Calu3 (cell line): ENCODE measurements around the gene TENM4. TPM values are rescaled to one million over a fixed set of nuclear protein-coding genes. Genes with fewer than 3 reads are reported as not detected.

Experiments used
- BruUV-seq: library from RNA; stranded (reverse); fragments of 400-500 nt; replicated peaks from 2 replicates; lab custom pipeline; 2021; lab: Mats Ljungman, UMichigan
- CTCF ChIA-PET: fragments of 300-600 bp; sonication (Branson Sonifier 250); formaldehyde crosslinking; loops from one replicate; lab custom pipeline; 2022; ENCODE audit warnings: antibody characterized with exemption; lab: Charles Lee
- DNase-seq: peaks from one replicate; pipeline ENCODE4 v3.0.0; 2022
- H3K27ac Mint-ChIP-seq: one replicate; pipeline ENCODE4 v1.8.0; 2022; ENCODE audit warnings: mixed read lengths; ENCODE audit not compliant: unreplicated experiment
- H3K27me3 Mint-ChIP-seq: one replicate; pipeline ENCODE4 v1.8.0; 2022; ENCODE audit warnings: mixed read lengths; ENCODE audit not compliant: unreplicated experiment
- H3K36me3 Mint-ChIP-seq: one replicate; pipeline ENCODE4 v1.8.0; 2022; ENCODE audit warnings: mild to moderate bottlenecking, moderate library complexity, mixed read lengths; ENCODE audit not compliant: insufficient read depth, unreplicated experiment
- H3K4me1 Mint-ChIP-seq: one replicate; pipeline ENCODE4 v1.8.0; 2022; ENCODE audit warnings: mild to moderate bottlenecking, low read depth, mixed read lengths; ENCODE audit not compliant: unreplicated experiment
- H3K4me3 Mint-ChIP-seq: one replicate; pipeline ENCODE4 v1.8.0; 2022; ENCODE audit warnings: mild to moderate bottlenecking, low read depth, moderate library complexity, mixed read lengths; ENCODE audit not compliant: unreplicated experiment
- H3K9me3 Mint-ChIP-seq: one replicate; pipeline ENCODE4 v1.8.0; 2022; ENCODE audit warnings: low read depth, mixed read lengths; ENCODE audit not compliant: unreplicated experiment
- intact Hi-C: fragments of 100-400 bp; cut with micrococcal nuclease; formaldehyde crosslinking; loops from one replicate; pipeline ENCODE4 v1.10.0; 2022; ENCODE audit not compliant: unreplicated experiment
- total RNA-seq: library from RNA; stranded (reverse); gene quantifications from 2 replicates; pipeline ENCODE4 v1.2.3, GENCODE V29; 2022
- TF ChIP-seq, protein P1 (sequence below): fragments of 200-600 bp; IDR thresholded peaks from one replicate; pipeline ENCODE4 v1.8.0; 2022; ENCODE audit warnings: antibody characterized with exemption; ENCODE audit not compliant: unreplicated experiment

Gene TENM4
- total RNA-seq, 1 experiment from 2014 or later = not detected

DNA sequence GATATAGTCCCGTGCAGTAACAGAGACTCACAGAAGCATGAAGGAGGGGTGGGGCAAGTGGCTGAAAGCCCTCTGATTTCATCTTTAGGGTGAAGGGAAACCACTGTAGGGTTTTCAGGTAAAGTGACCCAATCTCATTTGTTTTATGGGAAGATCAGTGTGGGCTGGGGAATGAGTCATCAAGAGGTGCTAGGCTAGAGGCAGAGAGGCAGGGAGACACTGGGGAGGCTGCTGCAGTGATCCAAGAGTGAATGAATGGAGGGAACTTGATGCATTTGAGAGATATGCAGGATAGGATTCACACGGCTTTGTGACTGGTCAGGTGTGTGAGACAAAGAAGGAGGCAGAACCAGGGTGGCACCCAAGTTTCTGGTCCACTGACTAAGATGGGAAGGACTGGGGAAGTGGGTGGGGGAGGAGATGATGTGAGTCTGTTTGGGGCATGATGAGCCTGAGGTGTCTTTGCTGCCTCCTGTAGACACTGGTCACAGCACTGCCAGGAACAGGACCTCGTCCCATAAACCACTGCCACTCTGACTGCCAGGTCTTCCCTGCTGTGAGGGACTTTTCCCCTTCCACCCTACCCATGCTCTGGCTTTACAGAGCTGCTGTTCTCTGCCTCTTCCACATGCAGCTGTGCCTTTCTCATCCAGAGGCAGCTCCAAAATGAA is 239.0 kb downstream of the TENM4 start:
- no TSS peak for BruUV-seq
- DNase-seq = no peak
- Mint-ChIP-seq H3K4me3 (no peak overlapping the region), H3K4me1 (no peaks in the 10 kb centered on the region), H3K9me3 (peaks cover 6% of the 10 kb centered on the region), H3K27me3 (peaks cover 11% of the 10 kb centered on the region), H3K36me3 (no peaks in the 10 kb centered on the region), H3K27ac (no peak overlapping the region)
- intact Hi-C loops = no loop called here
- CTCF ChIA-PET = no interaction called here
- TF ChIP-seq, protein P1, sequence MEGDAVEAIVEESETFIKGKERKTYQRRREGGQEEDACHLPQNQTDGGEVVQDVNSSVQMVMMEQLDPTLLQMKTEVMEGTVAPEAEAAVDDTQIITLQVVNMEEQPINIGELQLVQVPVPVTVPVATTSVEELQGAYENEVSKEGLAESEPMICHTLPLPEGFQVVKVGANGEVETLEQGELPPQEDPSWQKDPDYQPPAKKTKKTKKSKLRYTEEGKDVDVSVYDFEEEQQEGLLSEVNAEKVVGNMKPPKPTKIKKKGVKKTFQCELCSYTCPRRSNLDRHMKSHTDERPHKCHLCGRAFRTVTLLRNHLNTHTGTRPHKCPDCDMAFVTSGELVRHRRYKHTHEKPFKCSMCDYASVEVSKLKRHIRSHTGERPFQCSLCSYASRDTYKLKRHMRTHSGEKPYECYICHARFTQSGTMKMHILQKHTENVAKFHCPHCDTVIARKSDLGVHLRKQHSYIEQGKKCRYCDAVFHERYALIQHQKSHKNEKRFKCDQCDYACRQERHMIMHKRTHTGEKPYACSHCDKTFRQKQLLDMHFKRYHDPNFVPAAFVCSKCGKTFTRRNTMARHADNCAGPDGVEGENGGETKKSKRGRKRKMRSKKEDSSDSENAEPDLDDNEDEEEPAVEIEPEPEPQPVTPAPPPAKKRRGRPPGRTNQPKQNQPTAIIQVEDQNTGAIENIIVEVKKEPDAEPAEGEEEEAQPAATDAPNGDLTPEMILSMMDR = no peak

DNA sequence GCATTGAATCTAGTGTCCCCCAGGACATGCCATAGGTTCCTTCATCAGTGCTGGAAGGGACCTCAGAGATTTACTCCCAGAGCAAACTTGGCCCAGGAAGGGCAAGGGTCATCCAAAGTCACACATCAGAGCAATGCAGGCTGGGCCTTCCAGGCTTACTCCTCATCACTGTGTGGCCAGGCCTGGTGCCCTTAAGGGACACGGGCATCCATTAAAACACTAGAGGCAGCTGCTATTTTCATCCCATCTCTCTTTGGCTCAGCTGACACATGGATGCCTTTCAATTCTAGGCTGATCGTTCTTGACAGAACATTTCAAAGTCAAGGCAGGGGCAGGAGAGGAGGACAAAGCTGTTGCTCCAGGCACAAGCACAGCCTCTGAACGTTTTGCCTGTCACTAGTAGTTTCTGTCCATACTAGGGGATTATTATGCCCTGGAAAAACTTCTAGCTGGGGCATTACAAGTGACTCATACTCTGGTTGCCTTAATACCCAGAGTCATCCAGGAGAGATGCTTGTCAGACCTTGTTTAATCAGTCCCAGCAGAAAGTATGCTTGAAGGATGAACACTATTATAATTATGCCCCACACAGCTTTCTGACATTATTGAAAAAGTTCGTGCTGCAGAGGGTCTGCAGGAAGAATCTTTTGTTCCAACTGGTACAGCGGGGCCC is 240.3 kb downstream of the TENM4 start:
- Mint-ChIP-seq H3K27me3 (peaks cover 11% of the 10 kb centered on the region), H3K36me3 (no peaks in the 10 kb centered on the region), H3K4me1 (no peaks in the 10 kb centered on the region), H3K27ac (no peak overlapping the region), H3K9me3 (peaks cover 9% of the 10 kb centered on the region), H3K4me3 (no peak overlapping the region)
- BruUV-seq = no TSS peak
- TF ChIP-seq, protein P1 = no peak
- CTCF ChIA-PET = no interaction called here
- intact Hi-C loops = no loop called here
- DNase-seq = no peak

DNA sequence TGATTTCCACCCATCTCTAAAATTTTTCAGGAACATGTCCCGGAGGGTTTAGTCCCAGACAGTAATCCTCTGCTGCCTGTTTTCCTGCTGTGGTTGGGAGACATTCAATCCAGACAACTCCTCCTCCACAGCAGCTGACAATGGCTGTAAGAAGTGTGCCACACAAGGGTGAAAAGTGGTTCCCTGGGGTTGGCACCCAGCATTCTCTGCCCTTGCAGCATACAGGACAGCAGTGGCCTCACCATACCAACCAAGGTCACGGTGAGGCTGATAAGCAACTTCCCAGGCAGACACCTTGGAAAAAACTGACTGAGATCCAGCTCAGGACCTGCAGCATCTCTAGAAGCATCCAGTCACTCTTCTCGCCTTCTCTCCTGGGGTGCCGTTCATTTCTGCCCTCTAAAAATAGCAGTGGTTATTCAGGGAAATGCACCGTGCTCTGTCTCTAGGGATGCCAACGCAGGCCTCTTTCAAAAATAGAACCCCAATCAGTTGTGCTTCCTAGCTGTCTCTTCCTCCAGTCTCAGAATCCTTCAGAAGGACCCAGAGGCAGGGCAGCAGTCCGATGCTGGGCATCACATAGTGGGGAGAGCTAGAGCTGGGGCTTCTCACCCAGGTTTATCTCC is 241.0 kb downstream of the TENM4 start:
- no peaks in the 10 kb centered on the region for H3K36me3 Mint-ChIP-seq
- CTCF ChIA-PET = no interaction called here
- H3K27ac Mint-ChIP-seq = no peak overlapping the region
- H3K9me3 Mint-ChIP-seq = peaks cover 9% of the 10 kb centered on the region
- TF ChIP-seq, protein P1 = no peak
- peaks cover 11% of the 10 kb centered on the region for H3K27me3 Mint-ChIP-seq
- intact Hi-C loops = no loop called here
- DNase-seq = no peak
- no peak overlapping the region for H3K4me3 Mint-ChIP-seq
- no TSS peak for BruUV-seq
- H3K4me1 Mint-ChIP-seq = no peaks in the 10 kb centered on the region

DNA sequence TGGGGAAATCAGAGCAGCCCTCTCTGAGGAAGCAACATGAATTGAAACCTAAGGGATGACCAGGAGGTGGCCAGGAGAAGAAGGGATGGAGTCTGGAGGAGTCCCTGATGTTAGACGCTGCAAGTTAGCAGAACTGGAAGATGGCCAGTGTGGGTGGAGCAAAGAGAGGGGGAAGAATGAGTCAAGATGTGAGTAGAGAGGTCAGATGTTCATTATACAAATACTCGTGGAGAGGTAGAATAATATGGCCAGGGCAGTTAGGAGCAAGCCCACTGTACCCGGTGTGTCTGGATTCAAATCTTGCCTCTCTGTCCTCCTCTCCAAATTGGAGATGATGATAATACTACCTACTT is 242.0 kb downstream of the TENM4 start:
- no TSS peak for BruUV-seq
- TF ChIP-seq, protein P1 = no peak
- peaks cover 12% of the 10 kb centered on the region for H3K9me3 Mint-ChIP-seq
- peaks cover 11% of the 10 kb centered on the region for H3K27me3 Mint-ChIP-seq
- H3K27ac Mint-ChIP-seq = no peak overlapping the region
- intact Hi-C loops = no loop called here
- no peaks in the 10 kb centered on the region for H3K4me1 Mint-ChIP-seq
- CTCF ChIA-PET = no interaction called here
- no peak overlapping the region for H3K4me3 Mint-ChIP-seq
- H3K36me3 Mint-ChIP-seq = no peaks in the 10 kb centered on the region
- no peak for DNase-seq
